ENCODE results near the gene HTR2C. TPM values are rescaled to one million over a fixed set of nuclear protein-coding genes. Genes with fewer than 3 reads are reported as not detected.
"Not testable (repeated sequence)": the region's sequence is repeated elsewhere in the genome, so short reads cannot be mapped to it uniquely, and the experiment has no call there.

HTR2C gene
- total RNA-seq, 1 donor from 2014 or later: not detected

DNA sequence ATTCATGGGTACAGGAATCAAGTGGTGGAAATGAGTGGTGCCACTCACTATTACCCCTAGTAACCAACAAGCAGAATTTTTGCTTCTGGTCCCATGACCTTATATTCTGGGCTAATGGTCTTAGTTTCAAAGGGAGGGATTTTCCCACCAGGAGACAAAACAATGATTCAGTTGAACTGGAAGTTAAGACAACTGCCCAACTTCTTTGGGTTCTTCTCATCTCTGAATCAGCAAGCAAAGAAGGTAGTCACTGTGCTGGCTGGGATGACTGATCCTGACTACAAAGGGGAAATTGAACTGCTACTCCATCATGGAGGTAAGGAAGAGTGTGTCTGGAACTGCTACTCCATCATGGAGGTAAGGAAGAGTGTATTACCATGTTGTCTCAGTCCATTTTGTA is 346.3 kb downstream of the HTR2C start:
- no peaks in the 10 kb centered on the region for H3K36me3 Mint-ChIP-seq (ENCODE audit: low read depth)
- no peaks in the 10 kb centered on the region for H3K27me3 Mint-ChIP-seq (ENCODE audit: low read depth)
- intact Hi-C loops (cut with micrococcal nuclease): no loop called here
- DNase-seq (ENCODE audit: low spot score): no peak
- no peak overlapping the region for H3K4me3 Mint-ChIP-seq (ENCODE audit: low read depth)
- peaks cover 12% of the 10 kb centered on the region for H3K9me3 Mint-ChIP-seq
- no peak overlapping the region for H3K27ac Mint-ChIP-seq
- no peaks in the 10 kb centered on the region for H3K4me1 Mint-ChIP-seq (ENCODE audit: low read depth)

GRCh38 chrX:114932550-114932949 is 348.7 kb downstream of the HTR2C start:
- H3K4me3 Mint-ChIP-seq (ENCODE audit: low read depth): no peak overlapping the region
- H3K36me3 Mint-ChIP-seq (ENCODE audit: low read depth): no peaks in the 10 kb centered on the region
- peaks cover 18% of the 10 kb centered on the region for H3K9me3 Mint-ChIP-seq
- intact Hi-C loops (cut with micrococcal nuclease): no loop called here
- DNase-seq (ENCODE audit: low spot score): no peak
- no peaks in the 10 kb centered on the region for H3K4me1 Mint-ChIP-seq (ENCODE audit: low read depth)
- H3K27me3 Mint-ChIP-seq (ENCODE audit: low read depth): no peaks in the 10 kb centered on the region
- H3K27ac Mint-ChIP-seq: no peak overlapping the region

- H3K4me3 Mint-ChIP-seq (ENCODE audit: low read depth); H3K27me3 Mint-ChIP-seq (ENCODE audit: low read depth); DNase-seq (ENCODE audit: low spot score); H3K27ac Mint-ChIP-seq; intact Hi-C loops (cut with micrococcal nuclease); H3K36me3 Mint-ChIP-seq (ENCODE audit: low read depth); H3K4me1 Mint-ChIP-seq (ENCODE audit: low read depth): not testable (repeated sequence)
- H3K9me3 Mint-ChIP-seq: peaks cover 19% of the 10 kb centered on the region
Observed at GRCh38 chrX:114933291-114933690, 349.4 kb downstream of the HTR2C start.

GRCh38 chrX:114937090-114937489 is 353.2 kb downstream of the HTR2C start:
- H3K9me3 Mint-ChIP-seq: peaks cover 26% of the 10 kb centered on the region
- DNase-seq (ENCODE audit: low spot score); intact Hi-C loops (cut with micrococcal nuclease); H3K27me3 Mint-ChIP-seq (ENCODE audit: low read depth); H3K27ac Mint-ChIP-seq; H3K36me3 Mint-ChIP-seq (ENCODE audit: low read depth); H3K4me3 Mint-ChIP-seq (ENCODE audit: low read depth); H3K4me1 Mint-ChIP-seq (ENCODE audit: low read depth): not testable (repeated sequence)

DNA sequence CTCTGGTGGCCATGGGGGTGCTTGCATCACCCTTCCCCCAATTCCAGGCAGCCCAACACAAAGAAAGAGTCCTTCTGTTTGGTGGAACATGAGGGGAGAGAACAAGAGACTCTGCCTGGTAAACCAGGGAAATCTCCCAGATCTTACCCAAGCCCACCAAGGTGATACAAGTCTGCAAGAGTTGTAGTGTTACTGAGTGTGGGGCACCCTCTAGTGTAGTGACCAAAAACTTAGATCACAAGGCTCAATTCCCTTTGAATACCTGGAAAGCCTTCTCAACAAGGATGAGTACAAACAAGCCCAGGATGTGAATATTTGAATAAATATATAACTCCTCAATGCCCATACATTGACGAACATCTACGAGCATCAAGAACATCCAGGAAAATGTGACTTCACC is 368.8 kb downstream of the HTR2C start:
- no peaks in the 10 kb centered on the region for H3K36me3 Mint-ChIP-seq (ENCODE audit: low read depth)

More for the DNA sequence above, 368.8 kb downstream of the HTR2C start:
- no peak for DNase-seq (ENCODE audit: low spot score)
- Mint-ChIP-seq H3K4me1 (ENCODE audit: low read depth) (no peaks in the 10 kb centered on the region), H3K9me3 (no peaks in the 10 kb centered on the region), H3K4me3 (ENCODE audit: low read depth) (no peak overlapping the region), H3K27me3 (ENCODE audit: low read depth) (no peaks in the 10 kb centered on the region), H3K27ac (no peak overlapping the region)
- intact Hi-C loops (cut with micrococcal nuclease): no loop called here
